ENCODE data around the gene NUCB2. TPM values are rescaled to one million over a fixed set of nuclear protein-coding genes. Genes with fewer than 3 reads are reported as not detected.

The NUCB2 gene
- total RNA-seq, 1 experiment from 2014 or later: 27.6 TPM

DNA sequence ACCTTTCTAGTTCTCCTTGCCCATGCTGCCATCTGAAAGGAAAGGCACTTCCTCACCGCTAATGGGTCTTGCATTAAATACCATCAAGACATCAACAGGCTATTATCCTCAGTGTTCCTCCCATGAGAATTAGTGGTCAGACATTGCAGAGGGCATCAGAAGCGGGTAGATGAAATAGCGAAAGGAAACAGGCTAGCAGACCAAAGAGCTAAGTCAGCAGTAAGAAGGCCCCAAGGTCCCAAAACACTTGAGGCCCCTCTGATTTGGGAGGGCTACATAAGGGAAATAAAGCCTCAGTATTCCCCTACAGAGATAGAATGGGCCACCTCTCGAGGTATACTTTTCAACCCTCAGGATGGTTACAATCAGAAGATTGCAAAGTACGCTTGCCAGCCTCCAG, 99.0 kb downstream of the NUCB2 start:
- intact Hi-C loops (cut with micrococcal nuclease): no loop called here
- Histone ChIP-seq H3K36me3 (ENCODE audit: low read depth, low read length) (peaks cover 22% of the 10 kb centered on the region; the same call in 1 of the 2 replicates), H4K20me1 (ENCODE audit: low read length) (no peaks in the 10 kb centered on the region), H3K4me2 (ENCODE audit: low read length) (no peak overlapping the region), H3K4me1 (ENCODE audit: insufficient read depth, low read length) (no peaks in the 10 kb centered on the region), H2AFZ (ENCODE audit: low read length) (no peak overlapping the region), H3K27ac (ENCODE audit: low read length) (no peak overlapping the region), H3K27me3 (ENCODE audit: low read length) (no peaks in the 10 kb centered on the region), H3F3A (ENCODE audit: low read length, unreplicated experiment) (no peaks in the 10 kb centered on the region), H3K79me2 (ENCODE audit: low read length) (no peaks in the 10 kb centered on the region), H3K9me3 (ENCODE audit: low read length) (peaks cover 9% of the 10 kb centered on the region; the same call in 1 of the 2 replicates), H3K9ac (ENCODE audit: low read length) (no peak overlapping the region), H3K4me3 (ENCODE audit: low read length) (no peak overlapping the region), H3K9me2 (replicated peaks; ENCODE audit: low read length) (no peaks in the 10 kb centered on the region)
- CTCF ChIA-PET: no interaction called here
- TF ChIP-seq EZH2phosphoT487 (IDR thresholded peaks at IDR 0.05; ENCODE audit: borderline replicate concordance, low read length) (no peak), EZH2 (IDR thresholded peaks at IDR 0.05; ENCODE audit: low read length, unreplicated experiment) (no peak)
- TF ChIP-seq, protein P1, sequence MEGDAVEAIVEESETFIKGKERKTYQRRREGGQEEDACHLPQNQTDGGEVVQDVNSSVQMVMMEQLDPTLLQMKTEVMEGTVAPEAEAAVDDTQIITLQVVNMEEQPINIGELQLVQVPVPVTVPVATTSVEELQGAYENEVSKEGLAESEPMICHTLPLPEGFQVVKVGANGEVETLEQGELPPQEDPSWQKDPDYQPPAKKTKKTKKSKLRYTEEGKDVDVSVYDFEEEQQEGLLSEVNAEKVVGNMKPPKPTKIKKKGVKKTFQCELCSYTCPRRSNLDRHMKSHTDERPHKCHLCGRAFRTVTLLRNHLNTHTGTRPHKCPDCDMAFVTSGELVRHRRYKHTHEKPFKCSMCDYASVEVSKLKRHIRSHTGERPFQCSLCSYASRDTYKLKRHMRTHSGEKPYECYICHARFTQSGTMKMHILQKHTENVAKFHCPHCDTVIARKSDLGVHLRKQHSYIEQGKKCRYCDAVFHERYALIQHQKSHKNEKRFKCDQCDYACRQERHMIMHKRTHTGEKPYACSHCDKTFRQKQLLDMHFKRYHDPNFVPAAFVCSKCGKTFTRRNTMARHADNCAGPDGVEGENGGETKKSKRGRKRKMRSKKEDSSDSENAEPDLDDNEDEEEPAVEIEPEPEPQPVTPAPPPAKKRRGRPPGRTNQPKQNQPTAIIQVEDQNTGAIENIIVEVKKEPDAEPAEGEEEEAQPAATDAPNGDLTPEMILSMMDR (conservative IDR thresholded peaks at IDR 0.05; ENCODE audit: low read depth, low read length): no peak
- DNase-seq (no peak), ATAC-seq (no peak)
- BruUV-seq (replicated peaks): no TSS peak
- POLR2A ChIA-PET (ENCODE audit: unreplicated experiment): no interaction called here

GRCh38 chr11:17376493-17376892, 100.0 kb downstream of the NUCB2 start:
- Histone ChIP-seq H3K4me2 (ENCODE audit: low read length) (no peak overlapping the region), H3K9me2 (replicated peaks; ENCODE audit: low read length) (no peaks in the 10 kb centered on the region), H3K27ac (ENCODE audit: low read length) (no peak overlapping the region), H3K27me3 (ENCODE audit: low read length) (no peaks in the 10 kb centered on the region), H3K79me2 (ENCODE audit: low read length) (no peaks in the 10 kb centered on the region), H3K4me3 (ENCODE audit: low read length) (no peak overlapping the region), H3K9ac (ENCODE audit: low read length) (no peak overlapping the region), H2AFZ (ENCODE audit: low read length) (no peak overlapping the region), H3F3A (ENCODE audit: low read length, unreplicated experiment) (no peaks in the 10 kb centered on the region), H4K20me1 (ENCODE audit: low read length) (no peaks in the 10 kb centered on the region), H3K36me3 (ENCODE audit: low read depth, low read length) (peaks cover 12% of the 10 kb centered on the region; the same call in 1 of the 2 replicates), H3K4me1 (ENCODE audit: insufficient read depth, low read length) (no peaks in the 10 kb centered on the region), H3K9me3 (ENCODE audit: low read length) (peaks cover 1% of the 10 kb centered on the region; the same call in 1 of the 2 replicates)
- DNase-seq (no peak), ATAC-seq (no peak)
- BruUV-seq (replicated peaks): no TSS peak
- CTCF ChIA-PET: no interaction called here
- intact Hi-C loops (cut with micrococcal nuclease): no loop called here
- TF ChIP-seq, protein P1 (conservative IDR thresholded peaks at IDR 0.05; ENCODE audit: low read depth, low read length): no peak
- TF ChIP-seq EZH2 (IDR thresholded peaks at IDR 0.05; ENCODE audit: low read length, unreplicated experiment) (no peak), EZH2phosphoT487 (IDR thresholded peaks at IDR 0.05; ENCODE audit: borderline replicate concordance, low read length) (no peak)
- POLR2A ChIA-PET (ENCODE audit: unreplicated experiment): no interaction called here

- no peaks in the 10 kb centered on the region for H3K9me2 ChIP-seq (replicated peaks; ENCODE audit: low read length)
- no peaks in the 10 kb centered on the region for H3F3A ChIP-seq (ENCODE audit: low read length, unreplicated experiment)
- no peak for DNase-seq
- no peaks in the 10 kb centered on the region for H3K9me3 ChIP-seq (ENCODE audit: low read length)
- H3K36me3 ChIP-seq (ENCODE audit: low read depth, low read length): no peaks in the 10 kb centered on the region
- H3K27ac ChIP-seq (ENCODE audit: low read length): no peak overlapping the region
- no peaks in the 10 kb centered on the region for H3K4me1 ChIP-seq (ENCODE audit: insufficient read depth, low read length)
- ChIA-PET CTCF (no interaction called here), POLR2A (ENCODE audit: unreplicated experiment) (no interaction called here)
- no peak overlapping the region for H3K4me3 ChIP-seq (ENCODE audit: low read length)
- no peak for TF ChIP-seq EZH2phosphoT487 (IDR thresholded peaks at IDR 0.05; ENCODE audit: borderline replicate concordance, low read length)
- TF ChIP-seq, protein P1 (conservative IDR thresholded peaks at IDR 0.05; ENCODE audit: low read depth, low read length): no peak
- TF ChIP-seq EZH2 (IDR thresholded peaks at IDR 0.05; ENCODE audit: low read length, unreplicated experiment): no peak
- no peak overlapping the region for H3K4me2 ChIP-seq (ENCODE audit: low read length)
- BruUV-seq (replicated peaks): no TSS peak
- no peaks in the 10 kb centered on the region for H3K27me3 ChIP-seq (ENCODE audit: low read length)
- ATAC-seq: no peak
- no peak overlapping the region for H2AFZ ChIP-seq (ENCODE audit: low read length)
- intact Hi-C loops (cut with micrococcal nuclease): no loop called here
- H4K20me1 ChIP-seq (ENCODE audit: low read length): no peaks in the 10 kb centered on the region
- H3K79me2 ChIP-seq (ENCODE audit: low read length): no peaks in the 10 kb centered on the region
- no peak overlapping the region for H3K9ac ChIP-seq (ENCODE audit: low read length)
Observed at GRCh38 chr11:17378655-17379054, 102.1 kb downstream of the NUCB2 start.

Measured in PC-3 (cell line).